Stimulated activated CD8-positive, alpha-beta memory T cell treated with anti-CD3 and anti-CD28 coated beads, Interleukin-4, amount 100 ng/mL, for 4 hours (primary cell): ENCODE results near the gene ZNF407.
"Not testable (repeated sequence)": the region's sequence is repeated elsewhere in the genome, so short reads cannot be mapped to it uniquely, and the experiment has no call there.

Source experiments
- DNase-seq, 2 donors: peaks; one replicate each; pipeline ENCODE4 v3.0.0-alpha.2; 2020; ENCODE audit warnings: low read depth in 2 of 2, low spot score in 1 of 2

ZNF407 gene

GRCh38 chr18:74957588-74958224, 360.0 kb downstream of the ZNF407 start:
- DNase-seq = no peak

GRCh38 chr18:74959216-74959615, 361.5 kb downstream of the ZNF407 start:
- no peak for DNase-seq

DNA sequence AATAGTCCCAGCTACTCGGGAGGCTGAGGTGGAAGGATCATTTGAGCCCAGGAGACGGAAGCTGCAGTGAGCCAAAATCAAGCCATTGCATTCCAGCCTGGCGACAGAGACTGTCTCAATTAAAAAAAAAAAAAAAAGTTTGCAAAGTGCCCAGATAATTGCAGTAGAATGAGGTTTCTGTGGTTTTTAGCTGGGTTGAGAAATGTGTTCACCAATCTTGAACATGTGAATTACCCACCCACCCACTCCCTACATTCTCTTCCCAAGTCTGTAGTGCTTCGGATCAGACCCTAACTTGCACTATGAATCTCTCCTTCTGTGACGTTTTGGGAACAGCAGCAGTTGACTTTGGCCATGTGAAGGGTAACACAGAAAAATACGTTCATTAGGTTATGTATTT, 363.9 kb downstream of the ZNF407 start:
- no peak for DNase-seq

GRCh38 chr18:74963820-74964446, 366.3 kb downstream of the ZNF407 start:
- DNase-seq = no peak

DNA sequence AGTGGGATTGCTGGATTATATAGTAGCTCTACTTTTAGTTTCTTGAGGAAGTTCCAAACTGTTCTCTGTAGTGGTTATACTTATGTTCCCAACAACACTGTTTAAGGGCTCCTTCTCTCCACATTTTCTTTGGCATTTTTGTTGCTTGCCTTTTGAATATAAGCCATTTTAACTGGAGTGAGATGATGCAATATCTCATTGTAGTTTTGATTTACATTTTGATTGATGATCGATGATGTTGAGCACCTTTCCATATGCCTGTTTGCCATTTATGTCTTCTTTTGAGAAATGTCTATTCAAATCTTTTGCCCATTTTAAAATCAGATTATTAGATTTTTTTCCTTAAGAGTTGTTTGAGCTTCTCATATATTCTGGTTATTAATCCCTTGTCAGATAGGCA, 368.0 kb downstream of the ZNF407 start:
- no peak for DNase-seq

DNA sequence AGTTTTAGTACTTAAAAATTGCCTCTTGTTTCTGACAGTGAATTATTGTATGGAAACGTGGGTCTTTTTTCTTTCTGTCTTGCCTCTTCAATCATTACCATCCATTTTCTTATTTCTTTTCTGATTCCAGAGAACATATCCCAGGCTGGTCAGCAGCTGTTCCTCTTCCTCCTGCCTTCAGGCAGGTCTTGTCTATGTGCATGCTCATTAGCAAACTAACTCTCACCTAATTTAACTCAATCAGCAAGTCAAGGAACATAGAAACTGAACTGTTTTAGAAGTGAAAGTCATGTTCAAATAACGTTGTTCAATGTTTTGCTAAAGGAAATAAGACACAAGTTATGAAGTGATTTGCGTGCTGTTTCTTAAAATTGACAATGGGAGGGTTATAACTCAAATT, 369.8 kb downstream of the ZNF407 start:
- no peak for DNase-seq

GRCh38 chr18:74967979-74968378, 370.3 kb downstream of the ZNF407 start:
- no peak for DNase-seq

DNA sequence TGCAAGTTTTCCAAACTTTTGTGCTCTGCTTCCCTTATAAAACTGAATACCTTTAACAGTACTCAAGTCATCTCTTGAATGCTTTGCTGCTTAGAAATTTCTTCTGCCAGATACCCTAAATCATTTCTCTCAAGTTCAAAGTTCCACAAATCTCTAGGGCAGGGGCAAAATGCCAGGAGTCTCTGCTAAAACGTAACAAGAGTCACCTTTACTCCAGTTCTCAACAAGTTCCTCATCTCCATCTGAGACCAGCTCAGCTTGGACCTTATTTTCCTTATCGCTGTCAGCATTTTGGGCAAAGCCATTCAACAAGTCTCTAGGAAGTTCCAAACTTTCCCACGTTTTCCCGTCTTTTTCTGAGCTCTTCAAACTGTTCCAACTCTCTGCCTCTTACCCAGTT, 373.7 kb downstream of the ZNF407 start:
- not testable (repeated sequence) for DNase-seq

GRCh38 chr18:74971776-74972175, 374.1 kb downstream of the ZNF407 start:
- DNase-seq = not testable (repeated sequence)

DNA sequence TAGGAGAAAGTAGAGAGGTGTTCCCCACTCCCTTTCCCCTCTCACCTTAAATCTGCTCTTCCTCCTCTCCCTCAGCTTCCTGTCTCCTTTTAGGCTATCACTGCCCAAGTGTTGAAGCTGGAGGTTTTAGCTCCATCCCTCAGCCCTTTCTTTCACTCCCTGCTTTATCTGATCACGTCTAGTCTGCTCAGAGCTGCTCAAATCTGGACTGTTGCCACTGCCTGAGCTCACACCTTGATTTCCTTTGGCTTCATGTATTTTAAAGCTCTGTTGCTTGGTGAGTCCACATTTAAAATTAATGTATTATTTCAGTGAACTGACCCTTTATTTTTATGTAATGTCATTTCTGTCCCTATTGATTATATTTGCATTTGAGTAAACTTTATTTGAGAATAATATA, 374.7 kb downstream of the ZNF407 start:
- DNase-seq = no peak

GRCh38 chr18:74975001-74975400, 377.3 kb downstream of the ZNF407 start:
- no peak for DNase-seq

GRCh38 chr18:74976331-74976909, 378.8 kb downstream of the ZNF407 start:
- no peak for DNase-seq

DNA sequence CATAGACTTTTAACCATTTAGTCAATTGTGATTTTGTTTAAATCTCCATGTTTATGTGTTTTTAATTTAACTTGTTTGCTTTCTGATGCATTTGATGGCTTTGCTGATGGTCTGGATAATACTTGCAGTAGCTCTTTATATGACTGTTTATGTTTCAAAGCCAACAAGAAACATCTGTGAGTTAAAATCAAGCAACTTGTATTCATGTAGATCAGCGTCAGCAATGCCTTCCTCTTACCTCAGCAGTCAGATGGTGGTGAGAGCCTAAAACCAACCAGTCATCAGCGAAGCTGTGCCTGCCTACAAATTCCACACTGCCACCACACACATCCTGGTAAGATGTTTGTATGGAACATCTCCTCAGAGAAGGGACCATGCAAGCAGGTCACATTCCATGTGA, 379.4 kb downstream of the ZNF407 start:
- no peak for DNase-seq

DNA sequence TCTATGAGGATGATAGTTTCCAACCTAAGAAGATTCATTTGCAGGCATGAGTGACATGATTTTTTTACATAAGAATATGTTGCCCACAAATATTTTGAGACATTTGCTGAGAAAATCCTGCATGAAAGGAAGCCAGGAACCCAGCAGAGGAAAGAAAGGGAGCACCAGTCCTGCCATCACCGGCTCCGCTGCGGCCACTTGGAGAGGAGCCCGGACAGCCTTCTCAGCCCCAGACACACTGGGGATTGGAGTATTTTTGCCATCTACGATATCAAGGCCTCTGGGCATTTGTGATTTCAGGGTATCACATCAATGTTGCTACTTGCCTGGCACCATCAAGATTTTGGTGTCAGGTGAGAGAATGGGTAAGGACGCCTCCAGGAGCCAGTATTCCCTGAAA, 383.0 kb downstream of the ZNF407 start:
- no peak for DNase-seq

DNA sequence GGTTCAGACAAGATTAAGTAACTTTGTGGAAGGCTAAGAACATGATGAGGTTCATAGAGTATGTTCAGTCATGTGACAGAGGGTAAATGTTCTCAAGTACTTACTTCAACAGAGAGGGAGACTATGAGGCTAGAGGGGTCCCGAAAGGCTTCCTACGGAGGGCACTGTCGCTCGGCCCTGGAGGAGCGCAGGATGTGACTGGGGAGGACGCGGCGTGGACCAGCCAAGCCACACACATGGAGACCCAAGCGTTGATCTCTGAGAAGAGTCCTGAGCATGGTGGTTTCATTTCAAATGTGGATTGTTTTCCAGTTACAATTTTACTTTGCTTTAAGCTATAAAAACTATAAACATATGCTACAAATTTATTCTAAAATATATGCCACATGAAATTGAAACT, 383.8 kb downstream of the ZNF407 start:
- DNase-seq = no peak

- no peak for DNase-seq
Observed at GRCh38 chr18:74982946-74983635, 385.4 kb downstream of the ZNF407 start.

DNA sequence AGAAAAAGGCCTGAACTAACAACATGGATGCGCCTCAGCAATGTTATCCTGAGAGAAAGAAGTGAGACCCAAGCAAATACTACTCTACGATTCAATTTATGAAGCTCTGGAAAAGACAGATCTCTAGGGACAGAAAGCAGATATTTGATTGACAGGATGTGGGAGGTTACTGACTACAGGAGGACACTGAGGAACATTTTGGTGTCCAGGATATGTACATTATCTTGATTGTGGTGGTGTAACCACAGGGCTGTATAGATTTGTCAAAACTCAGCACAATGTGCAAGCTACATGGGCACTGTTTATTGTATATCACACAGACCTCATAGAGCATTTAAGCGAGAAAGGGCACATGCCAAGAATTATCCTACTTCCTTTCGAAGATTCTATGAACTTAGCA, 391.5 kb downstream of the ZNF407 start:
- DNase-seq = no peak

GRCh38 chr18:74990563-74991081, 393.0 kb downstream of the ZNF407 start:
- no peak for DNase-seq

GRCh38 chr18:74994502-74995418, 397.1 kb downstream of the ZNF407 start:
- DNase-seq = no peak

DNA sequence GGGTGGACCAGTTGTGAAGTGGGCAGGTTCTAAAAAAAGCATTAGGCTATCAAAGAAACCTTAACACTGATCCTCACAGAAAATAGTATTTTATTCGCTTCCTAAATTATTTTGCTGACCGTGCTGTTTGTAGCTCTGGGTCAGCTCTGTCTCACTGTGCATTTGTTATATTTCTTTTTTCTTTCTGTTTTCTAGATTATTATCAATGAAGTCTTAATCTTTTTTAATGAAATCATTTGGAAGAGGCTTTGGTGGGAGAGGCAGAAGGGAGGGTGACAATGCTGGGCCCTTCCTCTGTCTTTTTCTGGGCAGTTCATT, 397.7 kb downstream of the ZNF407 start:
- DNase-seq = no peak

GRCh38 chr18:74996055-74996454, 398.4 kb downstream of the ZNF407 start:
- DNase-seq = no peak
